Renal pelvis (tissue), 4 donors: Measurements from ENCODE around the gene LRRC3C. TPM values are rescaled to one million over a fixed set of nuclear protein-coding genes. Genes with fewer than 3 reads are reported as not detected.
"Not testable (repeated sequence)": the region's sequence is repeated elsewhere in the genome, so short reads cannot be mapped to it uniquely, and the experiment has no call there.

Experiments used
- DNase-seq: peaks from one replicate; pipeline ENCODE4 v3.0.0-alpha.2; 2013
- polyA plus RNA-seq, 3 donors: library from polyadenylated mRNA; unstranded; fragments of 120-200 nt; gene quantifications; one replicate each; pipeline ENCODE4 v1.2.1, GENCODE V29; 2013; ENCODE audit not compliant: insufficient read length in 3 of 3

LRRC3C gene
- polyA plus RNA-seq, 3 donors = not detected

DNA sequence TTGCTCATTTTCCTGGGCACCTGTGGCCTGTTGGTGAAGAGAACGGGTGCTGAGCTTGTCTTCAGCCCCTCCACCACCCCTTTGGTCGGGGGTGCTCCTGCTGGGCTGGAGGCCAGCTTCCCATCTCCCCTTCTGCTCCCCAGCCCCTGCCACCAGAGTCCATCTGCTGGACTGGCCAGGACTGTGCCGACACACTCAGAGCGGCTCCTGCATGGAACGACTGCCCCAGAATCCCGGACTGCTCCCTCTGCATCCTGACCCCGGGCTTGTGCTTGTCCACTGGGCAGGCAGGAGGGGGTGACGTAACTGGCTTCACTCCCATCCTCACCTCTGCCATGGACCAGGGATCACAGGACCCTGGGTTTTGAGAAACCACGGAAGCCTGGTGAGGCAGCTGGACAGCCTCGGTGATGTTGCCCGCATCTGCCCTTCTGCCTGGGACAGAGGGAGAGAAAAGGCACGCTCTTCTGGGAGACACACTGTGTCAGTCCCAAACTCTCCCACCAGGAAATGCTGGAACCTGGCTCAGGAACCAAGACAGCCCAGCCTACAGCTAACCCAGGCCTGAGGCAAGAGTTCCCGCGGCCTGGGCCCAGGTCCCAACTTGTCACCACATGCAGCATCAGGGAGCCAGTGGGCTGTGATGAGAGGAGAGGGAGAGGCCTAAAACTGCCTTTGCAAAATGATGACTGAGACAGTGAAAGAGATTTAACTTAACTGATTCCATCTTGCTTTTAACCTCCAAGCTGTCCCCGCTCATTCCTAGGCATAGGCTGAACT is 19.2 kb downstream of the LRRC3C start:
- DNase-seq = no peak

DNA sequence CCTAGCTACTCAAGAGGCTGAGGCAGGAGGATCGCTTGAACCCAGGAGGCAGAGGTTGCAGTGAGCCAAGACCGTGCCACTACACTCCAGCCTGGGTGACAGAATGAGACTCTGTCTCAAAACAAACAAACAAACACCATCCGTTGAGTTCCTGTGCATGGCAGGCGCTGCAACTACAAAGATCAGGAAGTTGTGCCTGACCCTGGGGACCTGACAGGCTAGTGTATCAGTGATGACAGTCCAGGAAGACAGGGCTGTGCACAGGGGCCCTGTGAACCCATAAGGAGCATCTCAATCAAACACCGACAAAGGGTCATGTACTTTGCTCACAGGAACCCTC is 20.9 kb downstream of the LRRC3C start:
- DNase-seq = not testable (repeated sequence)

DNA sequence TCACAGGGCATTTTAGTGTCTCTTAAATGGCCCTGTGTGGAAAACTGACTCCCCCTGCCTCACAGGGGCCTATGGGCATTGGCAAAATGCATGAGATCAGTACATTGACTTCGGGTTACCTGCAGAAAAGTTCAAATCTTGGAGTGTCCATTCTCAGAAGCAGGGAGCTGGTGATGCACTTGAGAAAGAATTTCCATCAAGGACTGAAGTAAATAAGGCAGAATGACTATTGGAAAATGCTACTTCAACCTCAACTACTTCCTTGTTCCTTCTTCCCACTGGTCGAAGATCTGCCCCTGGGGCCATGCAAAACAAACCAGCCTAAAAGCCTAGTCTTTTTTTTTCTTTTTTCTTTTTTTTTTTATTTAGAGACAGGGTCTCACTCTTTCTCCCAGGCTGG is 21.5 kb downstream of the LRRC3C start:
- no peak for DNase-seq

DNA sequence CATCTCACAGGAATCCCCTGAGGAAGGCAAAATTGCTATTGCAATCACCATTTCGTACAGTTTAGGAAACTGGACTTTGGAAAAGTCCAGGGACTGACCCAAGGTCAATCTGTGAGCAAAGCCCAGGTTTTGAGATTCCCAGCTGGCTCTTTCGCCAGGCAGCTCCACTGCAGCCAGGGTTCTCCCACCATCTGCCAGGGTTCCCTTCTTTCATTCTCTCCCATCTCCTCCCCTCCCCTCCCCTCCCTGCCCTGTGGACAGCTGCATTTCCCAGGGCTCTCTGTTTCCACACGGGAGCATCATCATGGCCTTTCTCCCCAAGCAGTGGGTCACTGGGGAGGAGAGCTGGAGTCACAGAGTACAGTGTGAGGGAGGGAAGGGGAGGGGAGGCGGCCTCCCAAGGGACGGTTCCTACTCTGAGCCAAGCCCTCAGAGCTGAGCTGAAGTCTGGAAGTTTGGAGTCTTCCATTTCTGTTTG is 23.4 kb downstream of the LRRC3C start:
- DNase-seq = no peak

DNA sequence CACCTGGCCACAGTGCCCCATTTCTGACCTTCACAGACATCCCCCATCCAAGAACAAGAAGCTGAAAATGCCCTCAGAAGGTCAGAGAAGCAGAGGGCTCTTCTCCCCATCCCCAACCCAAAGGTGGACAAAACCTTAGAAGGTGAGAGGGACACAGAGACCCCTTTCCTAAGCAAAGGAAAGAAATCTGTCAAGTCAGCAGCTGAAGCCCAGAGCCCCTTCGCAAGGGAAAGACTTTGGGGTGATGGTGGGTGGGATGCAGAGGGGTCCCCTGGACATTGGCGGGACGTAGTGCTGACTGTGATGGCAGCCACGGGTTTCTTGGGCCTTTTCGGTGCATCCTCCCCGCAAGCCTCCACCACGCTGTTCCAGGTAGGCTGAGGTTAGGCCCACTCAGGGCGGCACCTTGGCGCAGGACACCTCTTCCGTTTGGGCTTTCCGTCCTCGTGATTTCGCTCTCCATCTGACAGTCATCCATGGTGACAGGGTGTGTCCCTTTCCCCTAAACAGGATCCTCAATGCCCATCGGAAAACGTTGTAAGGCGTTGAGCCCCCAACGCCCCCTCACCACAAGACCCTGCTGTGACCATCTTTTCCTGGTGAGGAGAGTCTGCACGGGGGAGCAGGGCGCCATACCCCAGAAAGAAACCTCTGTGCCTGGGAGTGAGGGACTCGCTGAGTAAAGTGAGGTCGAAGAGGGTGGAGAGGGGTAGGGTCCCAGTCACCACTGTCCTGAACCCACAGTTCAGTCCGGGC is 24.6 kb downstream of the LRRC3C start:
- DNase-seq = no peak

DNA sequence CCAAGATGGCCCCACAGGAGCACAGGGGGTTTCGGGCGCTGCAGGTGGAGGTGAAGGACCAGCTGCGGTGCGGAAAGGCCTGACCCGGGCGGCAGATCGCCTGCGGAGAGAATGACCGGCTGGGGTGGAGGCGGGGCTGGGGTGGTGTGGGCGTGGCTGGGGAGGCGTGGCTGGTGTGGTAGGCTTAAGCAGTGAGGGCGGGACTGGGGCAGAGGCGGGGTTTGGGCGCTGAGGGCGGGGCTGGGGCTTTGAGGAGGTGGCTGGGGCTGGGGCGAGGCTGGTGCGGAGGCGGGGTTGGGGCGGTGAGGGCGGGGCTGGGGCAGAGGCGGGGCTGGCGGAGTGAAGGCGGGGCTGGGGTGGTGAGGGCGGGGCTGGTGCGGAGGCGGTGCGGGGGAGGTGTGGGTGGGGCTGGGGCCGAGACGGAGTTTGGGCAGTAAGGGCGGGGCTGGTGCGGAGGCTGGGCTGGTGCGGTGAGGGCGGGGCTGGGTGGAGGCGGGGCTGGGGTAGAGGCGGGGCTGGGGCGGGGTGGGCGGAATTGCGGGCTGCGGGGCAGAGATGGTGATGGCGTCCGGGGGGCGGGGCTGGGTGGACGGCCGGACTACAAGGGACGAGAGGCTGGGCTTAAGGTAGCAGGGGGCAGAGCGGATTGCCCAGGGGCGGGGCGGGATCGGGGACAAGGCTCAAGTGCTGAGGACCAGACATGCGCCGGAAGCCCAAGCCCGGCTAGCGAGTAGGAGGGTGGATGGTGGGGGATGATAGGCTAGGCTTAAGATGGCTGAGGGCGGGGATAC is 25.3 kb downstream of the LRRC3C start:
- peak; percentile 94 for DNase-seq

DNA sequence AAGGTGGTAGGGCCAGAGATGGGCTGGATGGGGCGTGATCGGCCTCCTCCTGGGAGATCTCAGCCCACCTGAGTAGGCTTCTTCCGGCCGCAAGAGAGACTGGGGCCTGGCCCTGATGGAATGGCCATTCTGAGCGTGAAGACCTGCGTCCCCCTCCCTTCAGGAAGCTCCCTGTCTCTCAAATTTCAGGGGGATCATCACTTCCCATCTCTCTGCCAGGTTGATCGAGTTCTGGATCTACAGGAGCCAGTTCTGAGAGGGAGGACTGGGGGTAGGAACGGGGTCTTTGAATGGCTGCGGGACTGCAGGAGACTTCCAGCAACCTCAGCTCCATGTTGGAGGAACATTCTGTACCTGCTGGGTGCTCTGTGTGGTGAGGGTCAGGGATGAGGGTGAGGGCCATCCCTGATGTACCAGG is 25.9 kb downstream of the LRRC3C start:
- DNase-seq = no peak

DNA sequence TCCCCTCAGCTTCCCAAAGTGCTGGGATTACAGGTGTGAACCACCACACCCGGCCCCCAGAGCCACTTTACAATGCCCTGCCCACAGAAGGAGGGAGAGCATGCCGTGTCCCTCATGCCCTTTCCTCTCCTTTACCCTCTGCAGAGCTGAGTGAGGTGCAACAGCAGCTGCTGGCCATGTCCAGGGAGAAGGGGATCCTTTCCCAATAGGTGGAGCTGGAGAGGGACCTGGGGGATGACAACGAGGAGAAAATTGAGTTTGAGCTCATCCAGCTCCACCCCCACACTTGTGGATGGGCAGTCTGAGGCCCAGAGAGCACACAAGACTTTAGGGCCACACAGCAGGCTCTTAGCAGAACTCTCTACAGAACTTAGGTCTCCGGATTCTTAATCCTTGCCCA is 27.3 kb downstream of the LRRC3C start:
- DNase-seq = no peak

DNA sequence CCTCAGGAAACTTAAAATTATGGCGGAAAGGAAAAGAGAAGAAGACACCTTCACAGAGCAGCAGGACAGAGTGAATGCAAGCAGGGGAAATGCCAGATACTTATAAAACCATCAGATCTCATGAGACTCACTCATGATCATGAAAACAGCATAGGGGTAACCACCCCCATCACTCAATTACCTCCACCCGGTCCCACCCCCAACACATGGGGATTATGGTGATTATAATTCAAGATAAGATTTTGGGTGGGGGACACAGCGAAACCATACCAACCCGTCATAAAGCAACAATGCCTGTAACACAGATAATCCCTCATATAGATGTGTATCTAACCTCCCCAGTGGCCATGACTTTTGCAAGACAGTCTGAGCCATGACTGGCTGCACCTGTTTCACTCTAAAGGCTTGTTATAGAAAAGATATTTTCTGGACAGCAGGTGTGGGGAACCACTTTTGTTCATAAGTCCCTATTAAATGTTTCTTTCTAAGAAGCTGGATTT is 28.2 kb downstream of the LRRC3C start:
- no peak for DNase-seq

DNA sequence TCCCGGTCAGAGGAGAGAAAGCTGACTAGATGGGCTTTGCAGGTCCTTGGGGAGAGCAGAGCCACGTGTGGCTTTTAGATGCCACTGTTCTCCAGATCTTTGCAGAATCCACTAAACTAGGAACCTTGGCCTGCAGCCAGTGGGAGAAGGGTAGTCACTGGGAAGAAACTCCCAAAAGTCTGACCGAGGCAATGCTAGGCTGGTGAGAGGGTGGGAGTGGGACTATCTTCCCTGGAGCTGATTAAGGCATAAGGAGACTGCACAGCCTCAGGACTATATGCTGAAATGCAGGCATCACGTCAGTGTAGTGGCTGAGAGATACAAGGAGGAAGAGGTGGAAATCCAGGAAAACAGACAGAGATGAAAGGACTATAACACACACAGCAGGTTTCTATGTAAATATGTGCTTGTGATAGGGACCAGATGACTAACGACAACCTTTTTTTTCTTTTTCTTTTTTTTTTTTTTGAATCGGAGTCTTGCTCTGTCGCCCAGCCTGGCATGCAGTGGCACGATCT is 33.1 kb downstream of the LRRC3C start:
- no peak for DNase-seq

DNA sequence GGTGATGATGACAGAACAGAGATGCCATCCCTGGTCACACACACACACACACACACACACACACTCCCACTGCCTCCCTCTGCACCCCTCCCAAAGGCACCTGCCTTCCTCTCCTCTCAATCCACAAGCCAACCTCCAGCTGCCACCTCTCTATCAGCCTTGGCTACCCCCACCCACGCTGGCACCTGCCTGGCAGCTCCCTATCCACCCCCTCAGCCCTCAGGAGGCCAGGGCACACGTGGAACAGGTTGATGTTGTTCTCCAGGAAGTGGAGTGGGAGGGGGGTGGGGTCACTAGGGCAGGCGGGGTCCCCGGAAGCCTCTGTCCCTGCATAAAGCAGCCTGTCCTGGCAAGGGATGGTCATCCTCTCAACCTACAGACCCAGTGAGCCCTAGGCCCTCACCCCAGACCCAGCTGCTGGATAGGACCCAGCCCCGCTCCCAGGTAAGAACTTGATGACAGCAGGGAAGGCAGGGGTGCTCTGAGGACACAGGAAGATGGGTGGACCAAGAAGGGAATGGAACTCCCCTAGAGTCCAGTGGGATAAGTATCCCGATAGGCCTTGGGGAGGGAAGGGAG is 35.2 kb downstream of the LRRC3C start, which contains the start of gene GSDMA:
Gene GSDMA (plus strand): TSS at position 363 of the 579 bp plus-strand sequence. CDS start 2,684 bp downstream, outside the sequence.
- no peak for DNase-seq

DNA sequence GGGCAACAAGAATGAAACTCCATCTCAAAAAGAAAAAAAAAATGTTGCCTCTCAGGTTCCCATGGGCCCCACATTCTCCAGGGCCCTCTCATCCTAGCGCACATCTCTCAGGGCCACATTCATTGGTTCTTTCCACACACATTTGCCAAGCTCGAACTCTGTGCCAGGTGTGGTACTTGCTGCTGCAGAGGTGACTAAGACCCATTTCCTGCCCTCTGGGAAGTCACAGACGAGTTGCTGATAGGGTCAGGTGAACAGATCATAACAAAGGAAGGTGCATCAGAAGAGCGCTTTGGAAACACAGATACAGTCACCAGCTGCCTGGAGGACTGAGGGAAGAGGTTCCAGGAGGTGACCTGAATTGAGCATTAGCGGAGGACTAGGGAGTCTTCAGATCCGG is 36.3 kb downstream of the LRRC3C start:
- DNase-seq = no peak

DNA sequence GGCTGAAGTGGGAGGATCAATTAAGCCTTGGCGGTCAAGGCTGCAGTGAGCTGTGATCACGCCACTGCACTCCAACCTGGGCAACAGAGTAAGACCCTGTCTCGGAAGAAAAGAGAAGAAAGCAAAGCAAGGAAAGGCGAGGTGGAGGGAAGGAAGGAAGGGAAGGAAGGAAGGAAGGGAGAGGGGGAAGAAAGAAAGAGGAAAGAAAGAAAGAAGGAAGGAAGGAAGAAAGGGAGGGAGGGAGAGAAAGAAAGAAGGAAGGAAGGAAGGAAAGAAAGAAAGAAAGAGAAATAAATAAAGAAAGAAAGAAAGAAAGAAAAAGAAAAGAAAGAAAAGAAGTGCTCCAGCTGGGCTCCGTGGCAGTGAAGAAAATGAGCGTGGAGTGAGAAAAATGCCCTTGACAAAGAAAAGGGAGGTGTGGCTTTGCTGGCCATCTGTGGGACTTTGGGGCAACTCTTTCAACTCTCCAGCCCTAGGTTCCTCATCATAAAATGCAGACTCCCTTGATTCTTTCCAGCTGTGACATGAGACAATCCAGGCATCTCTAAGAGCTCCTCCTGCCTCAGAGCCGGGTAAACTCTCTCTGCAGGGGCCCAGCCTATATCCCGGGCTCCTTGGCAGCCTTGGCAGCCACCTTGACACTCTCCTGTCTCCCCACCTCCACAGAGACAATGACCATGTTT is 37.6 kb downstream of the LRRC3C start:
- DNase-seq = no peak

DNA sequence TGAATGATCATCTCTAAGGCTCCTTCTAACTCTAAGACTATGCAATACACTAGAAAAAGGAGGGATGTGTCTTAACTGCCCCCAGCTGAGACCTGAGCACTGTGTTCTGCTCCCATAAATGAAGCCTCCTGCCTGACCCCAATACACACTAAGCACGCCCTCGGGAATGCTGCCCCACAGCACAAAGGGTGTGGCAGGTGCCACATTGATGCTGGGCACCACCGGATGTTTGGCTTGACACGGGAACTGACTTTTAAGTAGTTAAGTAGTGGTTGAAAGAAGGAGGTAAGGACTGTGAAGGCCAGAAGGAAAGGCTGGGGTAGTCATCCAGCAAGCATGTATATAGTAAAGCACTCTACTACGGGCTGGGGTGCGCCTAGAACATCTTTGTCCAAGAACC is 39.2 kb downstream of the LRRC3C start:
- no peak for DNase-seq

DNA sequence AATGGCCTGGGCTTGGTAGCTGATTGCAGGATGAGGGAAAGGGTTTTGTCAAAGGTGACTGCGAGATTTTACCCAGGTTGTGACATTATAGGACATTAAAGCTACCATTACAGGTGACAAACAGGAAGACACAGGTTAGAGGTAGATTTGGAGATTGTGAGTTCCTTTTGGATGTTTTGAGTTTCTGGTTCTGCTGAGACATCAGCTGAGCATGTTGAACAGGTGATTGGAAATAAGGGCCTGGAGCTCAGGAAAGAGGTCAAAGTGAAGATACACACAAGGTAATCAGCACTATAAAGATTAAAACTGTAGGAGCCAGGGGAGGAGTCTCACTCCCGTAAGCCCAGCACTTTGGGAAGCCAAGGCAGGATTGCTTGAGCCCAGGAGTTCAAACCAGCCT is 41.2 kb downstream of the LRRC3C start:
- DNase-seq = no peak

DNA sequence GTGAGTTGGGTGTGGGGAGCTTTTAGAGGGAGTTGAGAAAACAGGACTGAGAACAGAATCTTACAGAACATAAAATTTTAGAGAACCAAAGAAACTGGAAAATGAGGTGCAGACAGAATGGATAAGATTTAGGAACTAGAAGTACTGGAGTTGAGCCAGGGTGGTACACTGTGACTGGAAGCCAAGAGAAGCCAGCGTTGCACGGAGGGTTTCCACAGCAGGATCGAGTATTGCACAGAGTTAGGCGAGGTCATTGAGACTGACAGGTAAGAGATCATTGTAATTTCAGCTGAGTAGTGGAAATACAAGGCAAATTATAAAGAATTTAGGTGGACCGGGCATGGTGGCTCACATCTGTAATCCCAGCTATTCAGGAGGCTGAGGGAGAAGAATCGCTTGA is 41.8 kb downstream of the LRRC3C start:
- DNase-seq = no peak

DNA sequence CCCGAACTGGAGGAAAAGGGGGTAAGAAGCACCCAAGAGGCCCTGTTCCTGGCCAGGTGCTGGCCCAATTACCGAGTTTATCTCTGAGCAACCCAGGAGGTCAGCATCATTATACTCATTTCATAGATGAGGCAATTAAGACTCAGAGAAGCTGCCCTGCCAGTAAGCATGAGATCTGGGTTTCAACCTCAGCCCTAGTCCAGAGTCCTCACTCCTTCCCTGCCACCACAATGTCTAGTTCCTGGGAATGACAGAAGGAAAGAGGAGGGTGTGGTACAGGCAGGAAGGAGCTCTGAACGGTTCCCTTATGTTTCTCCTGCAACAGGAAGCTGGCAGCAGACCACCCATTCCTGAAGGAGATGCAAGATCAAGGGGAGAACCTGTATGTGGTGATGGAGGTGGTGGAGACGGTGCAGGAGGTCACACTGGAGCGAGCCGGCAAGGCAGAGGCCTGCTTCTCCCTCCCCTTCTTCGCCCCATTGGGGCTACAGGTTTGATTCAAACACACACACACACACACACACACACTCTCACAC is 42.7 kb downstream of the LRRC3C start:
- DNase-seq = no peak

DNA sequence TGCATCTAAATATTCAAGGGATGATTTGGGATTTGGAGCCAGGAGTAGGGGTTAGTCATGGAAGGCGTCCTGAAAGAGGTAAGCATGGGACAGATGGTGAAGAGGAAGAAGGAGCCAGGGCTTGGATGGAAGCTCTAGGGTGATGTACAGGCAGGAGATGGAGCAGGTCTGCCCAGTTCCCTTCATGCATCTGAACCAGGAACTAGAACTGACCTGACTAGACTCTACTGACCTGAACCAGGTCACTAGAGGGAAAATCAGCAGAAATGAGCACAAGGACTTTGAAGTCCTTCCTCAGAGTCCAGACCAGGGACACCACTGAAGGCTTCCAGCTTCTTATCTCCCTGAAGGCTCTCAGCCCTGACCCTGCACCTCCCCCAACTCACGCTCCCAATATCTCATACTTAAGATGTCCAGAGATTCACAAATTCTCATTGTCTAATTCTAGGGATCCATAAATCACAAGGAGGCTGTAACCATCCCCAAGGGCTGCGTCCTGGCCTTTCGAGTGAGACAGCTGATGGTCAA is 43.6 kb downstream of the LRRC3C start:
- no peak for DNase-seq

DNA sequence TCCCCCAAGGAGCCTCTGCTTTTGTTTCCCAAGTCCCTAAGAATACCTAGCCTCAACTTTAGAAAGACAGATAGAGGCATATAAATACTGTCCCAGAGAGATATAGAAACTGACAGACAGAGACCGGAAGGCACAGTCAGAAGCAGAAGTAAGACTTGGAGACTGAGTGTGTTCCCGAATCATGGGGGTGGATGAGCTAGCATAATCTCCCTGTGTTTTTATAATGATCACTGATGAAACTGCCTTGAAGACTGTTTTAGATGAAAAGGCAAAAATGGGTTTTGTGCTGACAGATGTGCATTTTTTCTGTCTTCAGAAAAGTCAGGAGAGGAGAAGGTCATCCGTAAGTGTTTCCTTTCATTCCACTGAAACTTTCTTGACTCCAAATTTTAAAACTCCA is 44.7 kb downstream of the LRRC3C start:
- DNase-seq = no peak

DNA sequence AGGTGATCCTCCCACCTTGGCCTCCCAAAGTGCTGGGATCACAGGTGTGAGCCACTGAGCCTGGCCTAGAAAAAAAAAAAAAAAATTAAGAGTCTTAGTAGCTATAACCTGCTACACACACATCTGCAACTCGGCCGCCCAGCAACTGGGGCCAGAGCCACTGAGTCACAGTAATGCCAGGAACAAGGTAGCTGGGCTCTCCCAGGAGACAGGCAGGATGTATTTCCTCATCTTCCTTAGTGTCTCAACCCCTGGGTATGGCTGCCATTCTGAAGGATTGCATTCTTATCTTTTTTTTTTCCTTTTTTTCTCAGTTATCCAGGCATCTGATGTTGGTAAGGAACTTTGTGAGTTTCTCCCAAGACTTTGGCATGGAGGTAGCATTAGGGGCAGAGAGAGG is 46.0 kb downstream of the LRRC3C start:
- DNase-seq = no peak

DNA sequence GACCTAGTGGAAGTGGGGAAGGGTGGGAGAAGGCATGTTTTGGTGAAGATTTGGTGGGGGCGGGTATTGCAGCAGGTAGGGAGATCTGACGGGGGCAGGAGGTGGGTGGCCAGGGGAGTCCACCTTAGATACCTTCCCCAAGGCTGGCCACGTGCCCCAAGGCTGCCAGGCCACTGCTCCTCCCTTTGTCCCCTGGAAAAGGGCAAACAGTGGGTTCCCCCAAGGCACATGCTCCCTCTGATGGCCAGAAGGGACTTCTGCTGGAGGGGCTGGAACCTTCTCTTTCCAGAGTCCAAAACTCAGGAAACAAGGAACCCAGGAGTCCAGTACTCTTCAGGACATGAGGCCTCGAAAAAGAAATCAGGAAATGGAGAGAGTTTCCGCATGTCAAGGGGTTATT is 46.9 kb downstream of the LRRC3C start:
- no peak for DNase-seq
